Measurements from ENCODE around the gene RCOR1.

GRCh38 chr14:102761206-102761605, 168.8 kb downstream of the RCOR1 start:
- TF ChIP-seq CTCF (IDR thresholded peaks at IDR 0.05) = no peak
- no peak for TF ChIP-seq POLR2A (IDR thresholded peaks at IDR 0.05)

Measured in ovary (tissue), 3 donors.